ENCODE results near the gene STT3B. TPM values are rescaled to one million over a fixed set of nuclear protein-coding genes. Genes with fewer than 3 reads are reported as not detected.

Gene STT3B
- total RNA-seq, 2 experiments from 2014 or later = 93.5 to 122 TPM

GRCh38 chr3:31523543-31523942 lies 9.2 kb upstream of the STT3B start:
- H3K4me1 ChIP-seq (ENCODE audit: insufficient read depth, low read length, poor library complexity, severe bottlenecking) = peaks cover 23% of the 10 kb centered on the region
- intact Hi-C loops (cut with micrococcal nuclease; ENCODE audit: unreplicated experiment) = no loop called here
- H3K9me2 ChIP-seq (ENCODE audit: insufficient read depth, low read length) = no peaks in the 10 kb centered on the region
- TF ChIP-seq CTCF (conservative IDR thresholded peaks at IDR 0.05; ENCODE audit: low read length) (no peak), EZH2phosphoT487 (IDR thresholded peaks at IDR 0.05; ENCODE audit: borderline replicate concordance, low read depth, low read length) (no peak)
- H3K79me2 ChIP-seq (ENCODE audit: insufficient read depth, low read depth, low read length) = no peaks in the 10 kb centered on the region
- H3K4me2 ChIP-seq (ENCODE audit: low read length) = no peak overlapping the region
- DNase-seq (ENCODE audit: low spot score) = no peak
- H3K27ac ChIP-seq (ENCODE audit: low read depth, low read length, poor library complexity, severe bottlenecking) = no peak overlapping the region
- H3K4me3 ChIP-seq (ENCODE audit: low read depth, low read length, poor library complexity, severe bottlenecking) = no peak overlapping the region
- no peaks in the 10 kb centered on the region for H4K20me1 ChIP-seq (ENCODE audit: insufficient read depth, low read length)
- BruUV-seq (replicated peaks) = no TSS peak
- H2AFZ ChIP-seq (ENCODE audit: low read length) = no peak overlapping the region
- ChIA-PET POLR2A (interaction anchor here (1.0 to 1.9 kb wide), 2 partner anchors 9 to 20 kb away, joined by 3 to 27 read pairs; partner anchors contain the start of gene STT3B), CTCF (ENCODE audit: unreplicated experiment) (no interaction called here)
- no peaks in the 10 kb centered on the region for H3K36me3 ChIP-seq (ENCODE audit: insufficient read depth, low read length)
- no peaks in the 10 kb centered on the region for H3K9me3 ChIP-seq (ENCODE audit: low read length)

- Histone ChIP-seq H3K4me1 (ENCODE audit: insufficient read depth, low read length, poor library complexity, severe bottlenecking) (peaks cover 26% of the 10 kb centered on the region), H3K4me2 (ENCODE audit: low read length) (no peak overlapping the region), H4K20me1 (ENCODE audit: insufficient read depth, low read length) (no peaks in the 10 kb centered on the region), H3K4me3 (ENCODE audit: low read depth, low read length, poor library complexity, severe bottlenecking) (no peak overlapping the region), H3K9me2 (ENCODE audit: insufficient read depth, low read length) (no peaks in the 10 kb centered on the region), H2AFZ (ENCODE audit: low read length) (no peak overlapping the region), H3K27ac (ENCODE audit: low read depth, low read length, poor library complexity, severe bottlenecking) (no peak overlapping the region), H3K36me3 (ENCODE audit: insufficient read depth, low read length) (no peaks in the 10 kb centered on the region), H3K9me3 (ENCODE audit: low read length) (no peaks in the 10 kb centered on the region), H3K79me2 (ENCODE audit: insufficient read depth, low read depth, low read length) (peaks cover 4% of the 10 kb centered on the region; the same call in 1 of the 2 replicates)
- CTCF ChIA-PET (ENCODE audit: unreplicated experiment) = no interaction called here
- POLR2A ChIA-PET = interaction anchor here (0.5 to 1.1 kb wide), 2 partner anchors 104 to 554 kb away, joined by 3 to 4 read pairs; no protein-coding TSS in a partner anchor
- no peak for TF ChIP-seq EZH2phosphoT487 (IDR thresholded peaks at IDR 0.05; ENCODE audit: borderline replicate concordance, low read depth, low read length)
- TF ChIP-seq CTCF (conservative IDR thresholded peaks at IDR 0.05; ENCODE audit: low read length) = no peak
- no peak for DNase-seq (ENCODE audit: low spot score)
- intact Hi-C loops (cut with micrococcal nuclease; ENCODE audit: unreplicated experiment) = no loop called here
- BruUV-seq (replicated peaks) = no TSS peak
Observed at GRCh38 chr3:31525532-31525931, 7.2 kb upstream of the STT3B start.

GRCh38 chr3:31529421-31529820 lies 3.3 kb upstream of the STT3B start:
- TF ChIP-seq EZH2phosphoT487 (IDR thresholded peaks at IDR 0.05; ENCODE audit: borderline replicate concordance, low read depth, low read length) (no peak), CTCF (conservative IDR thresholded peaks at IDR 0.05; ENCODE audit: low read length) (no peak)

More at GRCh38 chr3:31529421-31529820, 3.3 kb upstream of the STT3B start:
- Histone ChIP-seq H3K4me2 (ENCODE audit: low read length) (no peak overlapping the region), H4K20me1 (ENCODE audit: insufficient read depth, low read length) (peaks cover 9% of the 10 kb centered on the region), H3K4me1 (ENCODE audit: insufficient read depth, low read length, poor library complexity, severe bottlenecking) (peaks cover 5% of the 10 kb centered on the region), H3K4me3 (ENCODE audit: low read depth, low read length, poor library complexity, severe bottlenecking) (no peak overlapping the region), H3K9me2 (ENCODE audit: insufficient read depth, low read length) (no peaks in the 10 kb centered on the region), H3K36me3 (ENCODE audit: insufficient read depth, low read length) (peaks cover 7% of the 10 kb centered on the region; the same call in 1 of the 2 replicates), H3K9me3 (ENCODE audit: low read length) (no peaks in the 10 kb centered on the region), H2AFZ (ENCODE audit: low read length) (no peak overlapping the region), H3K27ac (ENCODE audit: low read depth, low read length, poor library complexity, severe bottlenecking) (no peak overlapping the region), H3K79me2 (ENCODE audit: insufficient read depth, low read depth, low read length) (peaks cover 28% of the 10 kb centered on the region)
- no TSS peak for BruUV-seq (replicated peaks)
- intact Hi-C loops (cut with micrococcal nuclease; ENCODE audit: unreplicated experiment) = no loop called here
- ChIA-PET CTCF (ENCODE audit: unreplicated experiment) (no interaction called here), POLR2A (interaction anchor here (5.6 kb wide), 1 partner anchor 303 kb away, joined by 54 read pairs; no protein-coding TSS in a partner anchor)
- DNase-seq (ENCODE audit: low spot score) = no peak
